ENCODE measurements around the gene CAPN10.
"Not testable (repeated sequence)": the region's sequence is repeated elsewhere in the genome, so short reads cannot be mapped to it uniquely, and the experiment has no call there.

CAPN10 gene

GRCh38 chr2:240611601-240612210 is 25.2 kb downstream of the CAPN10 start:
- Histone ChIP-seq H3K27ac (no peak overlapping the region), H3K4me3 (no peak overlapping the region), H3K27me3 (no peaks in the 10 kb centered on the region), H3K36me3 (peaks cover 0 to 7% (median 0%) of the 10 kb centered on the region in 3 donors), H3K9me3 (no peaks in the 10 kb centered on the region), H3K4me1 (no peaks in the 10 kb centered on the region)
- TF ChIP-seq CTCF (IDR thresholded peaks at IDR 0.05): no peak
- no peak for DNase-seq
- intact Hi-C loops (cut with DNase I; ENCODE audit: low total_unique reads): no loop called here

GRCh38 chr2:240613781-240614180 is 27.2 kb downstream of the CAPN10 start:
- intact Hi-C loops (cut with DNase I; ENCODE audit: low total_unique reads): no loop called here
- Histone ChIP-seq H3K9me3 (no peaks in the 10 kb centered on the region), H3K36me3 (peaks cover 0 to 7% (median 0%) of the 10 kb centered on the region in 3 donors), H3K27ac (no peak overlapping the region), H3K27me3 (no peaks in the 10 kb centered on the region), H3K4me3 (no peak overlapping the region), H3K4me1 (no peaks in the 10 kb centered on the region)
- DNase-seq: no peak
- no peak for TF ChIP-seq CTCF (IDR thresholded peaks at IDR 0.05)

- H3K4me3 ChIP-seq: no peak overlapping the region
- no peak overlapping the region for H3K27ac ChIP-seq
- peaks cover 0 to 13% (median 0%) of the 10 kb centered on the region in 3 donors for H3K36me3 ChIP-seq
- no peaks in the 10 kb centered on the region for H3K9me3 ChIP-seq
- no peaks in the 10 kb centered on the region for H3K4me1 ChIP-seq
- intact Hi-C loops (cut with DNase I; ENCODE audit: low total_unique reads): no loop called here
- no peaks in the 10 kb centered on the region for H3K27me3 ChIP-seq
- no peak for TF ChIP-seq CTCF (IDR thresholded peaks at IDR 0.05)
- DNase-seq: no peak
These were observed 27.9 kb downstream of the CAPN10 start for GRCh38 chr2:240614391-240614790.

- Histone ChIP-seq H3K27ac (no peak overlapping the region), H3K4me1 (no peaks in the 10 kb centered on the region), H3K9me3 (no peaks in the 10 kb centered on the region), H3K36me3 (peaks cover 0 to 14% (median 0%) of the 10 kb centered on the region in 3 donors), H3K27me3 (no peaks in the 10 kb centered on the region), H3K4me3 (no peak overlapping the region)
- intact Hi-C loops (cut with DNase I; ENCODE audit: low total_unique reads): no loop called here
- no peak for DNase-seq
- TF ChIP-seq CTCF (IDR thresholded peaks at IDR 0.05): no peak
These were observed 28.9 kb downstream of the CAPN10 start for GRCh38 chr2:240615396-240615795.

GRCh38 chr2:240615820-240616547 is 29.4 kb downstream of the CAPN10 start:
- no peaks in the 10 kb centered on the region for H3K9me3 ChIP-seq
- no peaks in the 10 kb centered on the region for H3K4me1 ChIP-seq
- intact Hi-C loops (cut with DNase I; ENCODE audit: low total_unique reads): no loop called here
- H3K27ac ChIP-seq: no peak overlapping the region
- peaks cover 0 to 14% (median 0%) of the 10 kb centered on the region in 3 donors for H3K36me3 ChIP-seq
- DNase-seq: no peak
- no peaks in the 10 kb centered on the region for H3K27me3 ChIP-seq
- TF ChIP-seq CTCF (IDR thresholded peaks at IDR 0.05): no peak
- no peak overlapping the region for H3K4me3 ChIP-seq

- DNase-seq; H3K4me1 ChIP-seq; H3K27me3 ChIP-seq; intact Hi-C loops (cut with DNase I; ENCODE audit: low total_unique reads); H3K4me3 ChIP-seq; H3K27ac ChIP-seq; H3K9me3 ChIP-seq: not testable (repeated sequence)
- peaks cover 0 to 14% (median 0%) of the 10 kb centered on the region in 3 donors for H3K36me3 ChIP-seq
These were observed 30.5 kb downstream of the CAPN10 start for GRCh38 chr2:240616860-240617666.

All from tibial artery (tissue), 4 donors.